Measurements from ENCODE around the gene AMPD2. TPM values are rescaled to one million over a fixed set of nuclear protein-coding genes. Genes with fewer than 3 reads are reported as not detected.

Gene AMPD2
- total and polyA plus RNA-seq, 2 of the 8 experiments (the other 6 are each of a cell fraction or from before 2014, with no cell fraction given), result 37.2 to 67.7 TPM

DNA sequence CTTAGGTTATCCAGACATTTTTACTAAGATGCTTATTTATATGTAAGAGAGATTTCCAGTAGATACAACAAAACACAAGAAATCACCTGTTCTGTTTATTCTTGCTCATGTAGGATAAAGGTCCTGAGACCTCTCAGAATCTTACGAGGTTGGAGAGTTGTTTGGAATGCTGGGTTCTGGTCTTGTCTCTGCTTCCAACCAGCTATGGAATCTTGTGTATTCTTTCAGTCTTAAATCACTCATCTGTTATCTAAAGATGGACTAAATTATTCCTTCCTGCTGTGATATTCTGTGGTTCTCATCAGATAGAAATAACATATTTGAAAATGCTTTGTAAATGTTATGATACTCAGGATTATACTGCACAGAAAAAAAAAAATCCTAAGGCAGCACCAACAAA, 21.5 kb upstream of the AMPD2 start:
- Histone ChIP-seq H3K27me3 (replicated peaks in 1 of 4; ENCODE audit: control insufficient read depth in 3 of 4, extremely low read depth in 1 of 4, insufficient read depth in 3 of 4, low read length in 3 of 4) (no peaks in the 10 kb centered on the region), H4K8ac (ENCODE audit: extremely low read depth, insufficient read depth, low read length) (no peak overlapping the region), H3K9me3 (ENCODE audit: insufficient read depth in 2 of 2, low read depth in 1 of 2, low read length in 1 of 2) (no peaks in the 10 kb centered on the region), H3K4me3 (ENCODE audit: extremely low read depth in 1 of 4, insufficient read depth in 2 of 4, low read depth in 3 of 4, low read length in 4 of 4) (no peak overlapping the region), H3K4ac (replicated peaks; ENCODE audit: insufficient read length, low read depth, low read length) (no peak overlapping the region), H4K20me1 (replicated peaks in 1 of 2; ENCODE audit: control insufficient read depth in 1 of 2, insufficient read depth in 2 of 2, low read length in 2 of 2) (no peaks in the 10 kb centered on the region), H3K4me2 (ENCODE audit: insufficient read depth in 1 of 2, low read depth in 2 of 2, low read length in 2 of 2) (no peak overlapping the region), H4K5ac (ENCODE audit: insufficient read length, low read depth, low read length) (no peak overlapping the region), H3K23ac (ENCODE audit: insufficient read length) (no peak overlapping the region), H3K36me3 (ENCODE audit: control insufficient read depth in 2 of 4, insufficient read depth in 4 of 4, low read length in 3 of 4) (peaks cover 0 to 15% (median 3%) of the 10 kb centered on the region in 4 experiments; a peak in 3 of 8 replicates), H2BK20ac (ENCODE audit: low read length) (no peak overlapping the region), H2BK5ac (ENCODE audit: low read depth, low read length) (no peak overlapping the region), H3K79me1 (ENCODE audit: low read depth, low read length) (no peaks in the 10 kb centered on the region), H3K79me2 (ENCODE audit: control insufficient read depth in 1 of 2, insufficient read depth in 2 of 2, low read length in 2 of 2) (no peaks in the 10 kb centered on the region), H3K23me2 (ENCODE audit: low read depth, low read length) (no peaks in the 10 kb centered on the region), H3K9ac (replicated peaks in 1 of 4; ENCODE audit: extremely low read depth in 1 of 4, low read depth in 3 of 4, low read length in 3 of 4) (no peak overlapping the region), H3K18ac (ENCODE audit: extremely low read depth, low read length) (no peak overlapping the region), H2AK5ac (ENCODE audit: low read depth, low read length) (no peak overlapping the region), H2AFZ (ENCODE audit: low read length) (no peak overlapping the region), H2BK12ac (ENCODE audit: low read depth, low read length) (no peak overlapping the region), H3K27ac (ENCODE audit: low read depth, low read length) (no peak overlapping the region), H3K4me1 (replicated peaks in 1 of 4; ENCODE audit: control insufficient read depth in 3 of 4, insufficient read depth in 4 of 4, low read length in 3 of 4) (no peaks in the 10 kb centered on the region), H3K56ac (replicated peaks; ENCODE audit: insufficient read length, low read depth, low read length) (no peak overlapping the region), H4K91ac (replicated peaks; ENCODE audit: insufficient read length, low read length) (no peak overlapping the region), H3K14ac (ENCODE audit: insufficient read length) (no peak overlapping the region), H2BK15ac (ENCODE audit: low read length) (no peak overlapping the region), H2BK120ac (replicated peaks; ENCODE audit: low read depth, low read length) (no peak overlapping the region)
- POLR2A ChIA-PET (ENCODE audit: partially characterized antibody), result interaction anchor here (0.9 to 3.7 kb wide), 2 partner anchors 10 to 19 kb away, joined by 3 to 11 read pairs; no protein-coding TSS in a partner anchor
- FAIRE-seq (no peak), DNase-seq (ENCODE audit: low read depth in 1 of 2, low spot score in 2 of 2) (no peak)
- 83% methylated on average over 1 of the region's 1 CpG; no CpG with 5 or more reads in 1 of the 2 experiments for WGBS, 2 experiments (ENCODE audit: extremely low coverage in 1 of 2, insufficient coverage in 1 of 2, insufficient read length in 1 of 2, insufficient replicate concordance in 2 of 2, low coverage in 1 of 2, low lambda C conversion rate in 2 of 2, missing lambda C conversion rate in 1 of 2)
- CTCF ChIA-PET (ENCODE audit: partially characterized antibody), result interaction anchor here (0.8 to 7.2 kb wide), 19 partner anchors 10 to 136 kb away, joined by 3 to 92 read pairs (median 4); no protein-coding TSS in a partner anchor
- TF ChIP-seq, protein P1, sequence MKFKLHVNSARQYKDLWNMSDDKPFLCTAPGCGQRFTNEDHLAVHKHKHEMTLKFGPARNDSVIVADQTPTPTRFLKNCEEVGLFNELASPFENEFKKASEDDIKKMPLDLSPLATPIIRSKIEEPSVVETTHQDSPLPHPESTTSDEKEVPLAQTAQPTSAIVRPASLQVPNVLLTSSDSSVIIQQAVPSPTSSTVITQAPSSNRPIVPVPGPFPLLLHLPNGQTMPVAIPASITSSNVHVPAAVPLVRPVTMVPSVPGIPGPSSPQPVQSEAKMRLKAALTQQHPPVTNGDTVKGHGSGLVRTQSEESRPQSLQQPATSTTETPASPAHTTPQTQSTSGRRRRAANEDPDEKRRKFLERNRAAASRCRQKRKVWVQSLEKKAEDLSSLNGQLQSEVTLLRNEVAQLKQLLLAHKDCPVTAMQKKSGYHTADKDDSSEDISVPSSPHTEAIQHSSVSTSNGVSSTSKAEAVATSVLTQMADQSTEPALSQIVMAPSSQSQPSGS (IDR thresholded peaks at IDR 0.05; ENCODE audit: low read length), result no peak
- TF ChIP-seq EZH2 (IDR thresholded peaks at IDR 0.05; ENCODE audit: low read depth, low read length, severe bottlenecking) (no peak), SIX5 (IDR thresholded peaks at IDR 0.05; ENCODE audit: low read depth, low read length) (no peak), KDM5A (IDR thresholded peaks at IDR 0.05; ENCODE audit: low read length) (no peak), SRF (IDR thresholded peaks at IDR 0.05; ENCODE audit: low read depth, low read length) (no peak), NANOG (IDR thresholded peaks at IDR 0.05; ENCODE audit: insufficient read depth, low read depth, low read length, poor library complexity, severe bottlenecking) (no peak), TEAD4 (IDR thresholded peaks at IDR 0.05; ENCODE audit: low read depth, low read length) (no peak), HDAC6 (IDR thresholded peaks at IDR 0.05; ENCODE audit: low read depth, low read length) (no peak), ZNF274 (IDR thresholded peaks at IDR 0.05; ENCODE audit: borderline replicate concordance, extremely low read depth, low read length) (no peak), TAF7 (optimal IDR thresholded peaks at IDR 0.05; ENCODE audit: borderline replicate concordance, low read depth, low read length) (no peak), GTF2F1 (IDR thresholded peaks at IDR 0.05; ENCODE audit: borderline replicate concordance, low read depth, low read length) (no peak), SP2 (IDR thresholded peaks at IDR 0.05; ENCODE audit: low read length) (no peak)
- TF ChIP-seq, protein P2, sequence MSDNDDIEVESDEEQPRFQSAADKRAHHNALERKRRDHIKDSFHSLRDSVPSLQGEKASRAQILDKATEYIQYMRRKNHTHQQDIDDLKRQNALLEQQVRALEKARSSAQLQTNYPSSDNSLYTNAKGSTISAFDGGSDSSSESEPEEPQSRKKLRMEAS (IDR thresholded peaks at IDR 0.05), result no peak

Measured in H1 (cell line).